ENCODE data around the gene UTP18.
"Not testable (repeated sequence)": the region's sequence is repeated elsewhere in the genome, so short reads cannot be mapped to it uniquely, and the experiment has no call there.

The UTP18 gene

GRCh38 chr17:51260237-51261023, at the start of gene UTP18:
Gene UTP18, plus strand, starts transcription at chr17:51260546. Its CDS starts 39 bp downstream, at chr17:51260585.
- DNase-seq (ENCODE audit: low read depth): peak; percentile 91

DNA sequence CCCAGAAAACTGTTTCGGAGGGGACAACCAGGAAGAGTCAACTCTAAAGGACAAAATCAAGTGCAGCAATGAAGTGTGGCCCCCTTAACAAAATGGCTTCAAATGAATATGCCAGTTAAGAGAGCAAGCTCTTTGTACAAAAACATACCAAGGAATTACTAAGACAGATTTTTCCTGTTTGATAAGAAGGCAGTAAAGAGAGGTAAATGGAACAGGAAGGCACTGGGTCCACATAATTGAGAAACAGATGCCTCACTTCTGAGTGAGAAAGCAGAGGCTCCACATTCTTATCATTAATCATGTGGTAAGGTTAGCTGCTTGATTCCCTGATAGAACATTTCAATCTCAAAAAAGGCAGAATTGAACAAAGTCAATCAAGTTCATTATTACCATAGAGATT, 45.4 kb upstream of the UTP18 start:
- DNase-seq (ENCODE audit: low read depth): no peak

GRCh38 chr17:51217946-51218345, 42.4 kb upstream of the UTP18 start:
- DNase-seq (ENCODE audit: low read depth): no peak

GRCh38 chr17:51221322-51221721, 39.0 kb upstream of the UTP18 start:
- no peak for DNase-seq (ENCODE audit: low read depth)

- DNase-seq (ENCODE audit: low read depth): no peak
These were observed 35.7 kb upstream of the UTP18 start for GRCh38 chr17:51224402-51225262.

DNA sequence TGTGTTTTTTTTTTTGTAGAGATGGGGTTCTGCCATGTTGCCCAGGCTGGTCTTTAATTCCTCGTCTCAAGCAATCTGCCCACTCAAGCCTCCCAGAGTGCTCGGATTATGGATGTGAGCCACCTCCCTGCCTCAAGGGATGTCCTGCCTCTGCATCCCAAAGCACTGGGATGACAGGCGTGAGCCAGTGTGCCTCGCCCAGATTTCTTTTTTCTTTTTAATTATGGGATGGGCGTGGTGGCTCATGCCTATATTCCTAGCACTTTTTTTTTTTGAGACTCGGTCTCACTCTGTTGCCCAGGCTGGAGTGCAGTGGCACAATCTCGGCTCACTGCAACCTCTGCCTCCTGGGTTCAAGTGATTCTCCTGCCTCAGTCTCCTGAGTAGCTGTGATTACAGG, 34.8 kb upstream of the UTP18 start:
- DNase-seq (ENCODE audit: low read depth): not testable (repeated sequence)

- DNase-seq (ENCODE audit: low read depth): peak; percentile 10
These were observed 32.2 kb upstream of the UTP18 start for GRCh38 chr17:51228161-51228560.

GRCh38 chr17:51229889-51230288, 30.5 kb upstream of the UTP18 start:
- DNase-seq (ENCODE audit: low read depth): no peak

- no peak for DNase-seq (ENCODE audit: low read depth)
These were observed 30.0 kb upstream of the UTP18 start for GRCh38 chr17:51230306-51230705.

DNA sequence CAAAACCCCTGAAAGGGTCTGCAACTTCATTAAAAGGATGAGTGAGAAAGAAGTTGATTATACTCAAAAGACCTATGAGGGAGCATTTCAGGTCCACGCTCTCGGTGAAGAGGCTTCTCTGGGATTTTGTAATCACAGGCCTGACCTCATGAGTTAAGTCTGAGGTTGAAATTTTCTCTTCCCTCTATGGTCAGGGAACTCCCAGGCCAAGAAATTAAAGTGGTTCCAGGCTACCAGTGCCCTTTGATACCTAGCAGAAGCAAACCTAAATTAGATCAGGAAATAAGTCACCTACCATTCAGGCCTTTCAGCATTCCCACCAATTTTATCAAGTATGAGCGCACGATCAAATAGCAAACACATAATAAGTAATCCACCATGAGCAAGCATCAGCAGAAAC, 28.3 kb upstream of the UTP18 start:
- no peak for DNase-seq (ENCODE audit: low read depth)

DNA sequence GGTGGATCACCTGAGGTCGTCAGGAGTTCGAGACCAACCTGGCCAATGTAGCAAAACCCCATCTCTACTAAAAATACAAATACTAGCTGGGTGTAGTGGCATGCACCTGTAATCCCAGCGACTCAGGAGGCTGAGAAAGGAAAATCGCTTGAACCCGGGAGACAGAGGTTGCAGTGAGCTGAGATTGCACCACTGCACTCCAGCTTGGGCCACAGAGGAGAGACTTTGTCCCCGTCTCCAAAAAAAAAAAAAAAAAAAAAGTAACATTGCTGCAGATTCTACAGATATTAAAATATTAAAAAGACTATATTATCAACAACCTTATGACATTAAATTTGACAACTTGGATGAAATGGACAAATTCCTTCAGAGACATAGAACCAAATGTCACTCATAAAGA, 26.2 kb upstream of the UTP18 start:
- DNase-seq (ENCODE audit: low read depth): no peak

- DNase-seq (ENCODE audit: low read depth): no peak
These were observed 22.0 kb upstream of the UTP18 start for GRCh38 chr17:51238255-51238887.

DNA sequence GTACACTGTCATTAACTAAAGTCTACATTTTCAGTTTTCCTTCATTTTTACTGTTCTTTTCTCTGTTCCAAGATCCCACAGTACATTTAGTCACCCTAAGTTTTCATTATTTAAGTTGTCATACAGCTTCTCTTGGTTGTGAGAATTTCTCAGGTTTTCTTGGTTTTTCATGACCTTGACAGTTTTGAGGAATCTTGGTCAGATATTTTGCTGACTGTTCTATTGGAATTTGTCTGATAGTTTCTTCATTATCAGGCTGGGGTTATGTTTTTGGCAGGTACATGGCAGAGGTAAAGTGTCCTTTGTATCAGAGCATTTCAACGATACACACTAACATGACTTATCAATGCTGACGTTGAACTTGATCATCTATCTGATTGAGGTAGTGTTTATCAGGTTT, 20.1 kb upstream of the UTP18 start:
- no peak for DNase-seq (ENCODE audit: low read depth)

GRCh38 chr17:51244041-51244440, 16.3 kb upstream of the UTP18 start:
- no peak for DNase-seq (ENCODE audit: low read depth)

GRCh38 chr17:51245535-51245934, 14.8 kb upstream of the UTP18 start:
- DNase-seq (ENCODE audit: low read depth): no peak

- DNase-seq (ENCODE audit: low read depth): no peak
These were observed 10.0 kb upstream of the UTP18 start for GRCh38 chr17:51250314-51250840.

DNA sequence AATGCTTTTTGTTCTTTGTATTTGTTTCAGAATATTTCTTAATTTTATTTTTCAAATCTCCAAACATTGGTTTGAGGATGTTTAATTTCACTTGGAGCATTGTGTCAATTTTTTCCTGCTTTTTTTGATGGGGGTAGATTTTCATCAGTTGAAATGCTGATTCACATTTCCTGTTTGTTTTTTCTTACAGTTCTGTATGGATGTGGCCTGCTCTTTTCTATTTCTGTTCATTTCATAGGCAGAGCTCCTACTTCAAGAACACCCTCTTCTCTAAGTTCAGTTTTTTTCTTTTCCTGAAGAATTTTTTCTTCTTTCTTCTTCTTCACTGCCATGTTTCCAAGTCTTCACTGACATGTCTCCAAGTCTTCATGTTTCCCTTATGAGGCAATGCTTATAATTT, 9.3 kb upstream of the UTP18 start:
- no peak for DNase-seq (ENCODE audit: low read depth)

DNA sequence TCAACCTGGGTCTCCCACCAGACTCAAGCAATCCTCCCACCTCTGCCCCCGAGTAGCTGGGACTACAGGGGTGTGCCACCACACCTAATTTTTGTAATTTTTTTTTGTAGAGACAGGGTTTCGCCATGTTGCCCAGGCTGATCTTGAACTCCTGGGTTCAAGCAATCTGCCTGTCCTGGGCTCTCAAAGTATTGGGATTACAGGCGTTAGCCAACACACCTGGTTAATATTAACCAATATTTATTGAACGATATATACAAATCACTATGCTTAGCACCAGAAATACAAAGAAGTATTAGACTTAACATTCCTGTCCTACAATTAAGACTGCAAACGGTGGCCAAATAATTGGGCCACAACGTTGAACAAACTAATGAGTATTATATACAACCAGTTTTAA, 4.7 kb upstream of the UTP18 start:
- no peak for DNase-seq (ENCODE audit: low read depth)

DNA sequence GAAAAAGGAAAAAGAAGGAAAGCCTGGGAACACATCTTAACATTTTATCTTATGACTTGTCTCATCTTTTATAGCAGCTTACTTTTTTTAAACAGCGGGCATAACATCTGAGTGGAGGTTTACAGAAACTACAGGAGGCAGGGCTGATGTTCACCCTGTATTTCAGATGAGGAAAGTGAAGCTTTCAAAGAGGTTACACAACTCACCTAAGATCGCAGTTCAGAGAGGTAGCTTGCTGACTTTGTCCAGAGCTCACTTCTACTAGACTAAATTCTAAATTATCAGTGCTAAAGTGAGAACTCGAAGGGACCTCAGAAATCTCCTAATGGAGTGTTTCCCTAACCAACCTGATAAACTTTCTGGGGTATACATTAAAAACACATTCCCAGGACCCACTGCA, 4.2 kb upstream of the UTP18 start:
- no peak for DNase-seq (ENCODE audit: low read depth)

DNA sequence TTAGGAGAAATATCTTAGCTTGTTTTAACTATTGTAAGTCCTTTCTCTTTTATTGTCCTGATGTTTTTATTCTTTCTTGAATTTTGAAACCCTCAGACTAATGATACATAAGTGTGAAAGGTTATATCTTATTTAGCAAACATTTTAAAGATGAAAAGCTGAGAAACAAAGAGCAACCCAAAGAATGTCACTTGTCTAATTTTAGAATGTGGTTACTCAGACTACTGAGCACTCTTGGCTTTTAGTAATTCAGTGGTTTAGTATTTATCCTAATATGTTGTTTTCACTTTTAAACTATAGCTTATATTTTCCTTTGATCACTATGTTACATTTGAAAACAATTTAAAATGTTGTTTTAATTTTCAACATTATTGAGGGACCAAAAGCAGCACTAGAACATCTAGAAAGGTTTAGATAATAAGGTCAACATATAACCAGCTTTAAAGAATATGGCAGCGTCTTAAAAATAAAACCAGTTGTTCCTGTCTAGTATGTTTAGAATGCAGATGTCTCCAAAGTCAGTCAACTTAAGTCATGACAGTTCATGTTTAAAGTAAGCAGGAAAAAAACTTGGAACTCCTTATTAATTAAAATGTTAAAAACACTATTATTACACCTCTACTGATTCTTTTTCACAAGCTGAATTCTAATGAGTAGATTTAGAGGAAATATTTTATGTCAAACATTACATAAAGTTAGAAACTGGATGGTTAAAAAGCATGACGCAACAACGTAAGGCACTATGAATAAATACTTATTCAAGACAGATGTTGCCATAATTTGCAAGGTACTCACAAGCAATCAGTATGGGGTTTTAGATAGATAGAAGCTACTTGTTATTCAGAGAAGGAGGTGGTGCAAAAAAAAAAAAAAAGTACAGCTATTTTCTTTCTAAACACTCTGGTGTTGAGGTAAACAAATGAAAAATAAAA, 2.9 kb upstream of the UTP18 start:
- no peak for DNase-seq (ENCODE audit: low read depth)

DNA sequence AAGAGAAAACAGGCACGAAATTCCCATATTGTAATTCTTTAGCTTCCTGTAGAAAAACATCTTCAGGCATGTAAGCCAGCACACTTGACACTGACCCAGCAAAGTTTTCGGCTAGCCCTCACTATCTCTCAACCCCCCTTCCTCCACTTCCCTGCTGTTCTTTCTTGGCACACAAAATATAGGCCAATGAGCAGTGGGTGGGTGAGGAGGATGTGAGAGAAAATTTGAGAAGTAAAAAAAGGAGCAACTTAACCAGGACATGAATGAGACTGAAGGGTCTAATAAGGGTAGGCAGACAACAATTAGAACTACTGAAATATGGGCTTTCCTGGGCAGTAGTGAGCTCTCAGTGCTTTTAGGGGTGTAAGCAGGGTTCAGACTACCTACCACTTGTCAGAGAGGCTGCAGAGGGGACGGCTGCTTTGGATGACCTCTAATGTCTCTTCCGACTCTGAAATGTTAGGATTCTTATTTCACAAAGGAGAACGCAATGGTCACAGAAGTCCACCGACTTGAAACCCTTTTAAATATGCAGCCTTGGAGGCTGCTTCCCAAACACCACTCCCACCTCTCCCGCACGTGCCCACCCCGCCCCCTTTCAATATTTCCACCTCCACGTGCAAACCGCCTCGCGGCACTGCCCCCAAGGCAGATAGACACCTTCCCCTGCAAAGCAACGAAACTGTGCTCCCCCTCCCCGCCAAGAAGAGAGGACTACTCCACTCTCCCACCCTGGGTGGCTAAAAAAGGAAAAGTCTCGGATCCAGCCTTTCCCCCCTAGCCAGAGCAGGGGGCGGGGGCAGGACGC, 1.4 kb upstream of the UTP18 start:
- DNase-seq (ENCODE audit: low read depth): no peak
